HG02610 (cell line): ENCODE data around the gene TNFAIP2.
"Not testable (repeated sequence)": the region's sequence is repeated elsewhere in the genome, so short reads cannot be mapped to it uniquely, and the experiment has no call there.

ENCODE experiments used
- ATAC-seq: cut with Tn5 transposase; IDR thresholded peaks from one replicate; pipeline ENCODE4 v1.9.1; 2021; ENCODE audit warnings: mild to moderate bottlenecking, moderate library complexity; ENCODE audit not compliant: unreplicated experiment

The TNFAIP2 gene

GRCh38 chr14:103105580-103106150 lies 17.6 kb upstream of the TNFAIP2 start:
- no peak for ATAC-seq

DNA sequence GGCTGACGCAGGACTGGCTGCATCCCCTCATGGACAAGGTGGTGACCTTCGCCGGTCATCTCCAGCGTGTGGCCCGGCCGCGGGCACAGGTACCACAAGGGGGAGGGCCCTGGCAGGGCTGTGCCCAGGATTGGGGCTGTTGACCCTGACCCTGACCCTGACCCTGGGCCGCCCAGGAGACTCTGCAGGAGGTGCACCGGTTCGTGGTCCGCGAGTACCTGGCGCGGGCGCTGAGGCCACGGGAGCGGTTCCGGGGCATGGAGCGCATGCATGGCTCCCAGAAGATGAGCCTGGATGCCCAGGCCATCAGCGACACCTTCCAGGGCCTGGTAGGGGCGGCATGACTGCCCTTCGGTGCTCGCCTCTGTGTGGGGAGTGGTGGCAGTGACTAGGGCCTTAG lies 15.8 kb upstream of the TNFAIP2 start:
- no peak for ATAC-seq

DNA sequence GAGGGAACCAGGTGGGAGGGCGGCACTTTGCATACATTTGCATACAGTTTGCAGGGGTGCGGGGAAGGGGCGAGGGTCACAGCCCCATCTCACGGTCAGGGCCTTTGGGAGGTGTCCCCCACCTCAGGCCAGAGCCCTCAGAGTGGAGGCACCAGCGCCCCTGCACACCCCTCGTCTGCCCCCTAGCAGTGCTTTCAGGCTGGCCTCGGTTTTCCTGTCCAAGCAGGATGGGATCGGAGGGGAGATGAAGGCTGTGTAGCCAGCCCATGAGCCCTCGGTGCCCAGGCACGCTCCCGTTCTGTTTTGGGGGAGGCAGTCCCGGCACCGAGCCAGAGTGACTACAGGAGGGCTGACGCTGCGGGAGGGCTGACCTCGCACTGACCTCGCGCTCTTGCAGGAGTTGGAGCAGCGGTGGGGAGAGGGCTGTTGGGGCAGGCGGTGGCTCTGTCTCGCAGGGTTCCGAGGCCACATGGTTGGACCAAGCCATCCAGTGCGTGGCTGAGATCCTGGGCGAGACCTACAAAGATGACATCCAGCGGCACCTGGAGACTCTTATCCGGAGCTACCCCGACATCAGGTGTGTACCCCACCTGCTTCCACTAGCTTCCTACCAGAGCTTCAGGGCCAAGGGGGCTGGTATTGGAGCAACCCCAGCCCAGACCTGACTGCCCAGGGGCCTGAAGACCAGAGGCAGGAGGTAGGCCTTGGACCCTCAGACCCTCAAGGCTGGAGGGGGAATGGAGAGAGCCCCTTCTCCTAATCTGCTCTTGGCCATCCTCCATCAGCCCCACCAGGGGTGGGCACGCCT lies 15.1 kb upstream of the TNFAIP2 start:
- ATAC-seq: no peak

DNA sequence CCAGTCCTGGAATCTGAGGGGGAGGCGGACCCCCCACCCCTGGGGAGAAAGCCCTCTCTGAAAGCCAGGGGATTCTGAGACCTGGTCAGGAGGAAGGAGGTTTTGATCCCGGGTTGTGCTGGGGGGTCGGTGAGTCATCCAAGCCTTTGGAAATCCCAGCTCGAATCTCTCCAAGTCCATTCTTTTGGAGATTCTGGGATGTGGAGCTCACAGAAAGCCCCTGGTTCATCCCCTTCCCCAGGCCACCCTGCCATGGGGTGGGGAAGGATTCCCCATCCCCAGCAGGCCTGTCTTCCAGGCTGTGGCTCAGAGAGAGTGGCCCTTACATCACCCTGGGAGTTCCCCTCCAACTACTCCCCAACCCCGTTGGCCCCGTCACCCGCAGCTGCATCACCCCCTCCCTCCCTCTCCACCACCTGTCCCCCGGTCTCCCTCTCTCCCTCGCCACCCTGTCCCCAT lies 14.5 kb upstream of the TNFAIP2 start:
- ATAC-seq: peak; percentile 35

- ATAC-seq: no peak
These were observed 13.5 kb upstream of the TNFAIP2 start for GRCh38 chr14:103109535-103110441.

- no peak for ATAC-seq
These were observed 12.5 kb upstream of the TNFAIP2 start for GRCh38 chr14:103110681-103111231.

DNA sequence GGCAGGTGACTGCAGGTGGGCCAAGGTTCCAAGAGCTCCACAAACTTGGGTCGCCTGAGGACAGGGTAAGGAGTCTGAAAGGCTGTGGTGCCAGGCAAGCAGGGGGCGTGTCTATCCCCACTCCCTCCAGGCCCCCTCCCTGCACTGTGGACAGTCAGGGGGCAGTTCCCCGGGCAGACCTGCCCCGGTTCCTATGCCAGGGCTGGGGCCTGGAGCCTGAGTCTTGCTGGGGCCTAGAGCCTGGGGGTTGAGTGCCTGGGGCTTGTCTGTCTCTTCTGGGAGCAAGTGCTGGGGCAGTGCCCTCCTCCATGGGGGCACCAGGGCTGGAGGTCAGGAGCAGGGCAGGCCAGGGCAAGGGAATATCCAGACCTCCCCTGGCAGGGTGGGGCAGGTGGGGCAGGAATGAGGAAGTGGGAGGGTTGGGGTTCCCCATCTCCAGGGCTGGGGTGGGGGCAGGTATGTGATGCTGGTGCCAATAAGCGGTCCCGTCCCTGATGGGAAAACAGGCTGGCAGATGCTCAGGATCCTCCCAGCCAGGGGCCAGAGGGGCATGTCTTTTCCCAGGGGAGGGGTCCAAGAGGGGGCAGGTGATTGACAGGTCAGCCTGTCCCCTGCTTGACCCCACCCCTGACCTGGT lies 11.9 kb upstream of the TNFAIP2 start:
- ATAC-seq: no peak

DNA sequence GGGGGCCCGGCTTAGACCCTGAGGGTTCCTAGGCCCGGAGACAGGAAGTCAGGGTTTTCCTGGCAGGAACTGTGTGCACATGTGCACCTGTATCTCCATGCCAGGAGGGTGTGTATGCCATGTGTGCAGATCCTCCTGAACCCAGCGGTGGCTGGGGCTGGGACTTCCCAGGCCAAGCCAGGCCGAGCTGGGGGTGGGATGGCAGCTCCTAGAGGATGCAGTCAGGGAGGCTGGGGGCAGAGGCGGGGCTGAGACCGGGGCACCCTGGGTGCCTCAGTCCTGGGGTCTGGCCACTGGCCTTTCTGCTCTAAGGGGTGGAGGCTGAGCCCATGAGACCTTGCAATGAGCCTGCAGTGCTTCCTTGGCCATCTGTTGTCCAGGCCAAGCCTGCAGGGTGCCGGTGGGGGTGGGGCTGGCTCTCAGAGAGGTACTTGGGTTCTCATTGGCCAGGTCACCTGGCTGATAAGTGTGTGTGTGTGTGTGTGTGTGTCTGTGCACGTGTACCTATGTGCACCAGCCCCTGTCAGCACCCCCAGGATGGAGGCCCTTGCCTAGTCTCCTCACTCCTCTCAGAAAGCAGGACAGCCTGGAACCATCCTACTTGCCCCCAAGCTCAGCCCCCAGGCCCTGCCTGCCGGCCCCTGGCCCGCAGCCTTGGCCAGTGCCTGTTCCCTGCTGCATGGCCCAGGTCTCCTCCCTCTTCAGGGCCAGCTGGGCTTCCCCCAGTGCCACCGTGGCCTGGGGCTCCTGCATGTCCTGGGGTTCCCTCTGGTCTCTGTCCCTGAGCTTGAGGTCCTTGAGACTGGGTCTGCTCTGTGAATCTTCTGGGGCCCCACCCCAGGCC lies 10.6 kb upstream of the TNFAIP2 start:
- ATAC-seq: no peak

- ATAC-seq: no peak
These were observed 10.0 kb upstream of the TNFAIP2 start for GRCh38 chr14:103113303-103113702.

- no peak for ATAC-seq
These were observed 9.5 kb upstream of the TNFAIP2 start for GRCh38 chr14:103113774-103114173.

DNA sequence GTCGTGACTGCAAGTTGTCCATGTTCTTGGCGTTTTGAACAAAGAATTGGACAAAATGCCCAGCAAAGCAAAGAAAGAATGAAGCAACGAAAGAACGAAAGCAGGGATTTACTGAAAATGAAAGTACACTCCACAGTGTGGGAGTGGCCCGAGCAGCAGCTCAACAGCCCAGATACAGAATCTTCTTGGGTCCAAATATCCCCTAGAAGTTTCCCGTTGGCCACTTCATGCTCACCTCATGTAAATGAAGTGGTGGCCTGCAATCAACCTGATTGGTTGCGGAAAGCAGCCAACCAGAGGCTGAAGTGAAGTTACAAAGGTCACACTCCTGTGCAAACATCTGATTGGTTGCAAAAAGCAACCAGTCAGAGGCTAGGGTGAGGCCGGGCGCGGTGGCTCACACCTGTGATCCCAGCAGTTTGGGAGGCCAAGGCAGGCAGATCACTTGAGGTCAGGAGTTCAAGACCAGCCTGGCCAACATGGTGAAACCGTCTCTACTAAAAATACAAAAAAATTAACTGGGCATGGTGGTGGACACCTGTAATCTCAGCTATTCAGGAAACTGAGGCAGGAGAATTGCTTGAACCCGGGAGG lies 8.1 kb upstream of the TNFAIP2 start:
- ATAC-seq: not testable (repeated sequence)

DNA sequence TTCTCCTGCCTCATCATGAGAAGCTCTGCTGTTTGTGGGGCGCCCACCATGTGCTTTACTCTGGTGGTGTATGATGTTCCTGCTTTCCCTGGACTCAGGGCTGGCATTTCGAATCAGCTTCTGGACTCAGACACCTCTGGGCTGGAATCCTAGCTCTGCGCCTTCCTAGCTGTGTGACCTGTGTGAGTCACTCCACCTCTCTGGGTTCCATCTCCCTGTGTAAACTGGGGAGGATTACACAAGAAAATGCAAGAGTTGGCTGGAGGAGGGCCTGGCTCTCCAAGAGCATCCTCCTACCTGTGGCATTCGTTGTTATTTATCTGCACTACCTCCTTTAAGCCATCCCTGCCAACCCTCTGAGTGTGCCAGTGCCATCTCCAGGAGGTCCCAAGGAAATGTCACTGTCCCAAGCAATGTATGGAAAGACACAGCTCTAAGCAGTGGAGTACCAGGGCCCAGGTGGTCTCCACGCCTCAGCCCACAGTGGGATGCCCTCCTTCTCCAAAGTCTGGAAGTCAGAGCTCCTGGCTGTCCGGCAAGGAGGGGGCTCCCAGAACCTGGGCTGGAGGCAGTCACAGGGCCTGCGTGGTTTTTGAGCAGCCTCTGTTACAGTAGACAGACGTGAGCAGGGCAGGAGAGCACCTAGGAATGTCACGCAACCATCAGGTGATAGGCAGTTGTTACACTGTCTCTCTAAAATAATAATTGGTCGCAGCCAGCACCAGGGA lies 7.3 kb upstream of the TNFAIP2 start:
- ATAC-seq: no peak

DNA sequence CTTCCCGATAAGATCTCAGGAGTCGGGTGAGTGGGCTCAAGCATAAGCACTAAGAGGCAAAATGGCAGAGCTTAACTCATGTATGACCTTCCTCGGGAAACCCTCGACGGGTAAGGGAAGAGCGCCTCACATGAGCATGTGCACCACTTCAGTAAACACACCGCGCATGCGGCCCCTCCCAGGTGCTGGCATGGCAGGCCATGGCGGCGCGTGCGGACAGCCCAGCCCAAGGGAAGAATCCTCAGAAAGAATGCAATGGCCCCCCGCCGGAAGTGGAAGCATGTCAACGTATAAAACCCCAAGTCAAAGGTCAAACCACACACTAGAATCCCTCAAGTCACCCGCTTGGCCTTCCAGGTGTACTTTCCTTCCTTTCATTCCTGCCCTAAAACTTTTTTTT lies 6.6 kb upstream of the TNFAIP2 start:
- no peak for ATAC-seq

GRCh38 chr14:103117499-103117898 lies 5.8 kb upstream of the TNFAIP2 start:
- ATAC-seq: not testable (repeated sequence)

- no peak for ATAC-seq
These were observed 5.1 kb upstream of the TNFAIP2 start for GRCh38 chr14:103118018-103118662.

GRCh38 chr14:103118663-103119404 lies 4.4 kb upstream of the TNFAIP2 start:
- ATAC-seq: no peak

DNA sequence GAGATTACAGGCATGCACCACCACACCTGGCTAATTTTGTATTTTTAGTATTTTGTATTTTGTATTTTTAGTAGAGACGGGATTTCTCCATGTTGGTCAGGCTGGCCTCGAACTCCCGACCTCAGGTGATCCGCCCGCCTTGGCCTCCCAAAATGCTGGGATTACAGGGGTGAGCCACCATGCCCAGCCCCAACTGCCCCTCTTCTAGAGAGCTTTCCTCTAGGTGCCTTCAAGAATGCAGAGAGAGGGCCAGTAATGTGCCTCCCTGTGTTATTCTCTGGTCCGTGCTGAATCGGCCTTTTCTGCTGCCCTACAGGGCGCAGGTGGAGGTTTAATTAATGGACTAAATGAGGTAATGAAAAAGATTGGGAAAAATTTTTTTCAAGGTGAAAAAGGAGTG lies 3.7 kb upstream of the TNFAIP2 start:
- not testable (repeated sequence) for ATAC-seq
